ENCODE results near the gene FOXO3. TPM values are rescaled to one million over a fixed set of nuclear protein-coding genes. Genes with fewer than 3 reads are reported as not detected.

The FOXO3 gene
- total and polyA plus RNA-seq, 2 of the 8 experiments (the other 6 are each of a cell fraction or from before 2014, with no cell fraction given) = 13.1 to 19.3 TPM

DNA sequence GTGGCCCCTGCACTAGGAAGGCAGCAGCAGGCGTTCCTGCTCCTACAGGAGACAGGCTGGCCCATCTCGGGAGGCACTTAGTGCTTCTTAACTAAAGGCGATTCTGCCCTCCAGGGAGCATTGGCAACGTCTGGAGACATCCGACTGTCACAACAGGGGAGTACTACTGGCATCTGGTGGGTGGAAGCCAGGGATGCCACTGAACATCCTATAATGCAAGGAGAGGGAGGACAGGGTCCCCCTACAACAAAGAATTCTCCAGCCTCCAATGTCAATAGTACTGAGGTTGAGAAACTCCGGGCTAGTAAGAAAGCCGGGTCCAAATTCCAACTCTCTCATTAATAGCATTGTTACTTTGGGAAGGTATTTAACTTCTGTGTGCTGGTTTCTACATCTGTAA lies 168.1 kb downstream of the FOXO3 start:
- POLR2A ChIA-PET (ENCODE audit: partially characterized antibody) = no interaction called here

More for the DNA sequence above, 168.1 kb downstream of the FOXO3 start:
- no peak overlapping the region for H3K18ac ChIP-seq (ENCODE audit: extremely low read depth, low read length)
- no peak overlapping the region for H3K23ac ChIP-seq (ENCODE audit: insufficient read length)
- no peaks in the 10 kb centered on the region for H3K23me2 ChIP-seq (ENCODE audit: low read depth, low read length)
- no peak overlapping the region for H2BK12ac ChIP-seq (ENCODE audit: low read depth, low read length)
- TF ChIP-seq, protein P1, sequence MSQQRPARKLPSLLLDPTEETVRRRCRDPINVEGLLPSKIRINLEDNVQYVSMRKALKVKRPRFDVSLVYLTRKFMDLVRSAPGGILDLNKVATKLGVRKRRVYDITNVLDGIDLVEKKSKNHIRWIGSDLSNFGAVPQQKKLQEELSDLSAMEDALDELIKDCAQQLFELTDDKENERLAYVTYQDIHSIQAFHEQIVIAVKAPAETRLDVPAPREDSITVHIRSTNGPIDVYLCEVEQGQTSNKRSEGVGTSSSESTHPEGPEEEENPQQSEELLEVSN (IDR thresholded peaks at IDR 0.05) = no peak
- TF ChIP-seq SP1 (IDR thresholded peaks at IDR 0.05; ENCODE audit: low read depth, low read length) (no peak), RAD21 (IDR thresholded peaks at IDR 0.05 in 1 of 2, conservative IDR thresholded peaks at IDR 0.05 in 1 of 2; ENCODE audit: low read depth in 2 of 2, low read length in 2 of 2) (peak; percentile 29 to 50; a peak in 3 of 4 replicates)
- TF ChIP-seq, protein P2, sequence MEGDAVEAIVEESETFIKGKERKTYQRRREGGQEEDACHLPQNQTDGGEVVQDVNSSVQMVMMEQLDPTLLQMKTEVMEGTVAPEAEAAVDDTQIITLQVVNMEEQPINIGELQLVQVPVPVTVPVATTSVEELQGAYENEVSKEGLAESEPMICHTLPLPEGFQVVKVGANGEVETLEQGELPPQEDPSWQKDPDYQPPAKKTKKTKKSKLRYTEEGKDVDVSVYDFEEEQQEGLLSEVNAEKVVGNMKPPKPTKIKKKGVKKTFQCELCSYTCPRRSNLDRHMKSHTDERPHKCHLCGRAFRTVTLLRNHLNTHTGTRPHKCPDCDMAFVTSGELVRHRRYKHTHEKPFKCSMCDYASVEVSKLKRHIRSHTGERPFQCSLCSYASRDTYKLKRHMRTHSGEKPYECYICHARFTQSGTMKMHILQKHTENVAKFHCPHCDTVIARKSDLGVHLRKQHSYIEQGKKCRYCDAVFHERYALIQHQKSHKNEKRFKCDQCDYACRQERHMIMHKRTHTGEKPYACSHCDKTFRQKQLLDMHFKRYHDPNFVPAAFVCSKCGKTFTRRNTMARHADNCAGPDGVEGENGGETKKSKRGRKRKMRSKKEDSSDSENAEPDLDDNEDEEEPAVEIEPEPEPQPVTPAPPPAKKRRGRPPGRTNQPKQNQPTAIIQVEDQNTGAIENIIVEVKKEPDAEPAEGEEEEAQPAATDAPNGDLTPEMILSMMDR (IDR thresholded peaks at IDR 0.05; ENCODE audit: control extremely low read depth in 1 of 3, insufficient read depth in 1 of 3, low read depth in 1 of 3, low read length in 3 of 3) = peak in 1 of 3 experiments; percentile 22; a peak in 1 of 4 replicates
- 0 out of 2 replicates have a peak overlapping the region, but pooled peaks have one; percentile 25 for H2BK20ac ChIP-seq (ENCODE audit: low read length)
- no peak overlapping the region for H4K8ac ChIP-seq (ENCODE audit: extremely low read depth, insufficient read depth, low read length)
- H2AK5ac ChIP-seq (ENCODE audit: low read depth, low read length) = no peak overlapping the region
- no peak overlapping the region for H3K14ac ChIP-seq (ENCODE audit: insufficient read length)
- H2BK5ac ChIP-seq (ENCODE audit: low read depth, low read length) = no peak overlapping the region
- DNase-seq (ENCODE audit: low read depth in 1 of 2, low spot score in 2 of 2) (no peak), FAIRE-seq (no peak)
- H3K36me3 ChIP-seq (ENCODE audit: control insufficient read depth in 2 of 4, insufficient read depth in 4 of 4, low read length in 3 of 4) = no peaks in the 10 kb centered on the region
- no peak overlapping the region for H4K91ac ChIP-seq (replicated peaks; ENCODE audit: insufficient read length, low read length)
- peaks cover 6 to 18% (median 14%) of the 10 kb centered on the region in 4 experiments for H3K4me1 ChIP-seq (replicated peaks in 1 of 4; ENCODE audit: control insufficient read depth in 3 of 4, insufficient read depth in 4 of 4, low read length in 3 of 4)
- no peak overlapping the region for H2AFZ ChIP-seq (ENCODE audit: low read length)
- H3K9me3 ChIP-seq (ENCODE audit: insufficient read depth in 2 of 2, low read depth in 1 of 2, low read length in 1 of 2) = no peaks in the 10 kb centered on the region
- H3K4ac ChIP-seq (replicated peaks; ENCODE audit: insufficient read length, low read depth, low read length) = no peak overlapping the region
- no peak overlapping the region for H3K27ac ChIP-seq (ENCODE audit: low read depth, low read length)
- H3K27me3 ChIP-seq (replicated peaks in 1 of 4; ENCODE audit: control insufficient read depth in 3 of 4, extremely low read depth in 1 of 4, insufficient read depth in 3 of 4, low read length in 3 of 4) = peaks cover 0 to 8% (median 4%) of the 10 kb centered on the region in 4 experiments; a peak in 3 of 7 replicates
- CTCF ChIA-PET (ENCODE audit: partially characterized antibody) = interaction anchor here (1.4 to 1.8 kb wide), 2 partner anchors 12 to 172 kb away, joined by 3 read pairs; no protein-coding TSS in a partner anchor
- 79% methylated on average over 7 of the region's 7 CpGs; no CpG with 5 or more reads in 1 of the 2 experiments for WGBS, 2 experiments (ENCODE audit: extremely low coverage in 1 of 2, insufficient coverage in 1 of 2, insufficient read length in 1 of 2, insufficient replicate concordance in 2 of 2, low coverage in 1 of 2, low lambda C conversion rate in 2 of 2, missing lambda C conversion rate in 1 of 2)
- H3K9ac ChIP-seq (replicated peaks in 1 of 4; ENCODE audit: extremely low read depth in 1 of 4, low read depth in 3 of 4, low read length in 3 of 4) = no peak overlapping the region
- H3K4me2 ChIP-seq (ENCODE audit: insufficient read depth in 1 of 2, low read depth in 2 of 2, low read length in 2 of 2) = no peak overlapping the region
- H3K4me3 ChIP-seq (ENCODE audit: extremely low read depth in 1 of 4, insufficient read depth in 2 of 4, low read depth in 3 of 4, low read length in 4 of 4) = no peak overlapping the region
- H3K79me2 ChIP-seq (ENCODE audit: control insufficient read depth in 1 of 2, insufficient read depth in 2 of 2, low read length in 2 of 2) = no peaks in the 10 kb centered on the region
- H3K56ac ChIP-seq (replicated peaks; ENCODE audit: insufficient read length, low read depth, low read length) = no peak overlapping the region
- no peak overlapping the region for H2BK15ac ChIP-seq (ENCODE audit: low read length)
- no peaks in the 10 kb centered on the region for H3K79me1 ChIP-seq (ENCODE audit: low read depth, low read length)
- no peak overlapping the region for H2BK120ac ChIP-seq (replicated peaks; ENCODE audit: low read depth, low read length)
- H4K20me1 ChIP-seq (replicated peaks in 1 of 2; ENCODE audit: control insufficient read depth in 1 of 2, insufficient read depth in 2 of 2, low read length in 2 of 2) = no peaks in the 10 kb centered on the region
- no peak overlapping the region for H4K5ac ChIP-seq (ENCODE audit: insufficient read length, low read depth, low read length)
